ENCODE data around the gene PTS. TPM values are rescaled to one million over a fixed set of nuclear protein-coding genes. Genes with fewer than 3 reads are reported as not detected.
A peak's percentile ranks its signal among the peaks of the same experiment; 100 is the strongest.
"Not testable (repeated sequence)": the region's sequence is repeated elsewhere in the genome, so short reads cannot be mapped to it uniquely, and the experiment has no call there.

PTS gene
- total RNA-seq (23.1 TPM), polyA plus RNA-seq (ENCODE audit: insufficient read depth in 1 of 8, insufficient read length in 8 of 8, low replicate concordance in 1 of 8) (10 to 100 TPM; 14.9 to 26.3 (median 19.0) TPM)
- long read RNA-seq, donor 1, partial matches to known transcripts = 0 of 5 reads
- long read RNA-seq, donor 1, other reads (novel, unspliced or antisense) = 0 of 5 reads
- long read RNA-seq, donor 2, partial matches to known transcripts = 0 of 1 reads
- long read RNA-seq, donor 2, other reads (novel, unspliced or antisense) = 0 of 1 reads
- long read RNA-seq, donor 3, transcript PTS-207 (5 exons, 846 nt) = major isoform, 11 of 19 reads
- long read RNA-seq, donor 3, transcript PTS-201 (6 exons, 935 nt) = minor isoform, 7 of 19 reads
- long read RNA-seq, donor 3, partial matches to known transcripts = 0 of 19 reads
- long read RNA-seq, donor 3, other reads (novel, unspliced or antisense) = 0 of 19 reads
- long read RNA-seq, donor 4, transcript PTS-207 (5 exons, 846 nt) = major isoform, 7 of 8 reads
- long read RNA-seq, donor 4, partial matches to known transcripts = 0 of 8 reads
- long read RNA-seq, donor 4, other reads (novel, unspliced or antisense) = 0 of 8 reads
- long read RNA-seq, donor 5, transcript PTS-201 (6 exons, 935 nt) = minor isoform, 6 of 24 reads
- long read RNA-seq, donor 5, transcript PTS-207 (5 exons, 846 nt) = major isoform, 17 of 24 reads
- long read RNA-seq, donor 5, partial matches to known transcripts = 0 of 24 reads
- long read RNA-seq, donor 5, other reads (novel, unspliced or antisense) = 0 of 24 reads
- long read RNA-seq, donor 6, transcript PTS-207 (5 exons, 846 nt) = major isoform, 8 of 20 reads
- long read RNA-seq, donor 6, transcript PTS-201 (6 exons, 935 nt) = major isoform, 8 of 20 reads
- long read RNA-seq, donor 6, partial matches to known transcripts = 0 of 20 reads
- long read RNA-seq, donor 6, other reads (novel, unspliced or antisense) = 0 of 20 reads
- long read RNA-seq, donor 7, transcript PTS-207 (5 exons, 846 nt) = major isoform, 6 of 9 reads
- long read RNA-seq, donor 7, partial matches to known transcripts = 0 of 9 reads
- long read RNA-seq, donor 7, other reads (novel, unspliced or antisense) = 0 of 9 reads
- long read RNA-seq, donor 8, partial matches to known transcripts = 5 of 11 reads
- long read RNA-seq, donor 8, other reads (novel, unspliced or antisense) = 0 of 11 reads
- long read RNA-seq, donor 9, transcript PTS-207 (5 exons, 846 nt) = major isoform, 10 of 21 reads
- long read RNA-seq, donor 9, partial matches to known transcripts = 8 of 21 reads
- long read RNA-seq, donor 9, other reads (novel, unspliced or antisense) = 0 of 21 reads
- long read RNA-seq, donor 10, transcript PTS-207 (5 exons, 846 nt) = major isoform, 9 of 19 reads
- long read RNA-seq, donor 10, transcript PTS-201 (6 exons, 935 nt) = minor isoform, 7 of 19 reads
- long read RNA-seq, donor 10, partial matches to known transcripts = 0 of 19 reads
- long read RNA-seq, donor 10, other reads (novel, unspliced or antisense) = 0 of 19 reads
- long read RNA-seq, donor 11, partial matches to known transcripts = 0 of 8 reads
- long read RNA-seq, donor 11, other reads (novel, unspliced or antisense) = 0 of 8 reads

- peak; percentile 97 for DNase-seq
- Histone ChIP-seq H3K27me3 (ENCODE audit: control insufficient read depth, insufficient read depth, low read length) (no peaks in the 10 kb centered on the region), H3K27ac (ENCODE audit: low read length) (peak within 1 kb of the TSS; percentile 94), H3K4me3 (ENCODE audit: low read length) (peak within 1 kb of the TSS; percentile 79), H3K4me1 (ENCODE audit: control insufficient read depth, insufficient read depth, low read length) (peaks cover 10% of the 10 kb centered on the region), H3K36me3 (ENCODE audit: control insufficient read depth, insufficient read depth, low read length) (peaks cover 6% of the 10 kb centered on the region), H3K9me3 (replicated peaks; ENCODE audit: control insufficient read depth, low read depth, low read length) (no peaks in the 10 kb centered on the region)
- under 1% methylated on average over 66 of the region's 70 CpGs for WGBS (ENCODE audit: insufficient coverage)
These were observed at the start of gene PTS for GRCh38 chr11:112226062-112226830. PTS (plus strand) TSS chr11:112226428; CDS start chr11:112226444, 16 bp downstream.

GRCh38 chr11:112177589-112177988 lies 48.6 kb upstream of the PTS start:
- H3K4me1 ChIP-seq (ENCODE audit: control insufficient read depth, insufficient read depth, low read length) = peaks cover 3% of the 10 kb centered on the region
- H3K4me3 ChIP-seq (ENCODE audit: low read length) = no peak overlapping the region
- H3K27me3 ChIP-seq (ENCODE audit: control insufficient read depth, insufficient read depth, low read length) = no peaks in the 10 kb centered on the region
- no peak for DNase-seq
- H3K27ac ChIP-seq (ENCODE audit: low read length) = no peak overlapping the region
- no peaks in the 10 kb centered on the region for H3K36me3 ChIP-seq (ENCODE audit: control insufficient read depth, insufficient read depth, low read length)
- H3K9me3 ChIP-seq (replicated peaks; ENCODE audit: control insufficient read depth, low read depth, low read length) = no peaks in the 10 kb centered on the region
- whole genome bisulfite sequencing (ENCODE audit: insufficient coverage) = no CpG with 5 or more reads among the region's 4 CpGs

- no peaks in the 10 kb centered on the region for H3K27me3 ChIP-seq (ENCODE audit: control insufficient read depth, insufficient read depth, low read length)
- H3K4me1 ChIP-seq (ENCODE audit: control insufficient read depth, insufficient read depth, low read length) = peaks cover 3% of the 10 kb centered on the region
- WGBS (ENCODE audit: insufficient coverage) = no CpG with 5 or more reads among the region's 1 CpG
- no peak overlapping the region for H3K27ac ChIP-seq (ENCODE audit: low read length)
- no peaks in the 10 kb centered on the region for H3K36me3 ChIP-seq (ENCODE audit: control insufficient read depth, insufficient read depth, low read length)
- no peak for DNase-seq
- no peak overlapping the region for H3K4me3 ChIP-seq (ENCODE audit: low read length)
- no peaks in the 10 kb centered on the region for H3K9me3 ChIP-seq (replicated peaks; ENCODE audit: control insufficient read depth, low read depth, low read length)
These were observed 47.8 kb upstream of the PTS start for GRCh38 chr11:112178428-112178827.

- Histone ChIP-seq H3K27ac (ENCODE audit: low read length) (no peak overlapping the region), H3K27me3 (ENCODE audit: control insufficient read depth, insufficient read depth, low read length) (no peaks in the 10 kb centered on the region), H3K4me1 (ENCODE audit: control insufficient read depth, insufficient read depth, low read length) (peaks cover 3% of the 10 kb centered on the region), H3K9me3 (replicated peaks; ENCODE audit: control insufficient read depth, low read depth, low read length) (no peaks in the 10 kb centered on the region), H3K4me3 (ENCODE audit: low read length) (no peak overlapping the region), H3K36me3 (ENCODE audit: control insufficient read depth, insufficient read depth, low read length) (no peaks in the 10 kb centered on the region)
- WGBS (ENCODE audit: insufficient coverage) = 72% methylated on average over 3 of the region's 3 CpGs
- no peak for DNase-seq
These were observed 47.3 kb upstream of the PTS start for GRCh38 chr11:112178936-112179335.

GRCh38 chr11:112179601-112180000 lies 46.6 kb upstream of the PTS start:
- H3K4me1 ChIP-seq (ENCODE audit: control insufficient read depth, insufficient read depth, low read length) = peaks cover 3% of the 10 kb centered on the region
- DNase-seq = peak; percentile 51
- no peak overlapping the region for H3K27ac ChIP-seq (ENCODE audit: low read length)
- H3K36me3 ChIP-seq (ENCODE audit: control insufficient read depth, insufficient read depth, low read length) = no peaks in the 10 kb centered on the region
- no peaks in the 10 kb centered on the region for H3K9me3 ChIP-seq (replicated peaks; ENCODE audit: control insufficient read depth, low read depth, low read length)
- no peaks in the 10 kb centered on the region for H3K27me3 ChIP-seq (ENCODE audit: control insufficient read depth, insufficient read depth, low read length)
- no peak overlapping the region for H3K4me3 ChIP-seq (ENCODE audit: low read length)

GRCh38 chr11:112182867-112183266 lies 43.4 kb upstream of the PTS start:
- 60% methylated on average over 1 of the region's 1 CpG for WGBS (ENCODE audit: insufficient coverage)
- H3K27me3 ChIP-seq (ENCODE audit: control insufficient read depth, insufficient read depth, low read length) = no peaks in the 10 kb centered on the region
- H3K4me3 ChIP-seq (ENCODE audit: low read length) = no peak overlapping the region
- no peak overlapping the region for H3K27ac ChIP-seq (ENCODE audit: low read length)
- no peaks in the 10 kb centered on the region for H3K9me3 ChIP-seq (replicated peaks; ENCODE audit: control insufficient read depth, low read depth, low read length)
- peaks cover 2% of the 10 kb centered on the region for H3K4me1 ChIP-seq (ENCODE audit: control insufficient read depth, insufficient read depth, low read length)
- H3K36me3 ChIP-seq (ENCODE audit: control insufficient read depth, insufficient read depth, low read length) = no peaks in the 10 kb centered on the region
- DNase-seq = no peak

- Histone ChIP-seq H3K27ac (ENCODE audit: low read length) (peak overlapping the region; percentile 22), H3K4me3 (ENCODE audit: low read length) (no peak overlapping the region), H3K9me3 (replicated peaks; ENCODE audit: control insufficient read depth, low read depth, low read length) (no peaks in the 10 kb centered on the region), H3K27me3 (ENCODE audit: control insufficient read depth, insufficient read depth, low read length) (no peaks in the 10 kb centered on the region), H3K4me1 (ENCODE audit: control insufficient read depth, insufficient read depth, low read length) (peaks cover 2% of the 10 kb centered on the region), H3K36me3 (ENCODE audit: control insufficient read depth, insufficient read depth, low read length) (no peaks in the 10 kb centered on the region)
- DNase-seq = peak; percentile 20
These were observed 40.3 kb upstream of the PTS start for GRCh38 chr11:112185883-112186282.

GRCh38 chr11:112186304-112186703 lies 39.9 kb upstream of the PTS start:
- H3K27ac ChIP-seq (ENCODE audit: low read length) = peak overlapping the region; percentile 22
- H3K9me3 ChIP-seq (replicated peaks; ENCODE audit: control insufficient read depth, low read depth, low read length) = no peaks in the 10 kb centered on the region
- no peak overlapping the region for H3K4me3 ChIP-seq (ENCODE audit: low read length)
- H3K36me3 ChIP-seq (ENCODE audit: control insufficient read depth, insufficient read depth, low read length) = no peaks in the 10 kb centered on the region
- no peaks in the 10 kb centered on the region for H3K27me3 ChIP-seq (ENCODE audit: control insufficient read depth, insufficient read depth, low read length)
- peaks cover 2% of the 10 kb centered on the region for H3K4me1 ChIP-seq (ENCODE audit: control insufficient read depth, insufficient read depth, low read length)
- DNase-seq = no peak

- H3K36me3 ChIP-seq (ENCODE audit: control insufficient read depth, insufficient read depth, low read length); H3K4me3 ChIP-seq (ENCODE audit: low read length); H3K27ac ChIP-seq (ENCODE audit: low read length); DNase-seq; H3K27me3 ChIP-seq (ENCODE audit: control insufficient read depth, insufficient read depth, low read length); H3K9me3 ChIP-seq (replicated peaks; ENCODE audit: control insufficient read depth, low read depth, low read length); H3K4me1 ChIP-seq (ENCODE audit: control insufficient read depth, insufficient read depth, low read length): not testable (repeated sequence)
- 89% methylated on average over 7 of the region's 11 CpGs for WGBS (ENCODE audit: insufficient coverage)
These were observed 31.1 kb upstream of the PTS start for GRCh38 chr11:112195113-112195512.

Data from muscle of leg (tissue), 16 donors.